Measurements from ENCODE around the gene XPO4.
A peak's percentile ranks its signal among the peaks of the same experiment; 100 is the strongest.
"Not testable (repeated sequence)": the region's sequence is repeated elsewhere in the genome, so short reads cannot be mapped to it uniquely, and the experiment has no call there.

Gene XPO4

GRCh38 chr13:20780317-20780716 is 122.2 kb downstream of the XPO4 start:
- DNase-seq, result no peak

GRCh38 chr13:20779405-20779804 is 123.1 kb downstream of the XPO4 start:
- no peak for DNase-seq

GRCh38 chr13:20778311-20778710 is 124.2 kb downstream of the XPO4 start:
- DNase-seq, result peak; percentile 49

GRCh38 chr13:20776751-20777150 is 125.8 kb downstream of the XPO4 start:
- DNase-seq, result peak; percentile 16

GRCh38 chr13:20775961-20776360 is 126.6 kb downstream of the XPO4 start:
- DNase-seq, result no peak

- DNase-seq, result no peak
These were observed 127.8 kb downstream of the XPO4 start for GRCh38 chr13:20774746-20775145.

- peak; percentile 94 for DNase-seq
These were observed 129.1 kb downstream of the XPO4 start, which contains the start of gene EEF1AKMT1 for GRCh38 chr13:20773194-20774080. EEF1AKMT1 (minus strand) TSS chr13:20773961; CDS start chr13:20757598, 16,363 bp downstream.

GRCh38 chr13:20772401-20773131 is 130.0 kb downstream of the XPO4 start:
- no peak for DNase-seq

- DNase-seq, result no peak
These were observed 132.7 kb downstream of the XPO4 start for GRCh38 chr13:20769834-20770233.

- no peak for DNase-seq
These were observed 133.5 kb downstream of the XPO4 start for GRCh38 chr13:20769091-20769490.

GRCh38 chr13:20767309-20767943 is 135.1 kb downstream of the XPO4 start:
- DNase-seq, result no peak

GRCh38 chr13:20760872-20761271 is 141.7 kb downstream of the XPO4 start:
- no peak for DNase-seq

GRCh38 chr13:20754009-20754408 is 148.5 kb downstream of the XPO4 start:
- no peak for DNase-seq

- DNase-seq, result no peak
These were observed 153.2 kb downstream of the XPO4 start for GRCh38 chr13:20749377-20749776.

GRCh38 chr13:20743830-20744404 is 158.6 kb downstream of the XPO4 start:
- not testable (repeated sequence) for DNase-seq

GRCh38 chr13:20740021-20740420 is 162.5 kb downstream of the XPO4 start:
- DNase-seq, result no peak

- DNase-seq, result no peak
These were observed 163.9 kb downstream of the XPO4 start for GRCh38 chr13:20738616-20739015.

- no peak for DNase-seq
These were observed 172.6 kb downstream of the XPO4 start for GRCh38 chr13:20729633-20730585.

- no peak for DNase-seq
These were observed 173.8 kb downstream of the XPO4 start for GRCh38 chr13:20728579-20729311.

GRCh38 chr13:20727856-20728255 is 174.7 kb downstream of the XPO4 start:
- DNase-seq, result peak; percentile 6

Data from hematopoietic multipotent progenitor cell treated with erythropoietin and hydrocortisone succinate and interleukin-3 and kit ligand, for 8 days (in vitro differentiated cells).